Cardiac fibroblast (primary cell): ENCODE measurements around the gene HOXB8.

ENCODE experiments used
- DNase-seq, 2 donors: peaks; one replicate each; pipeline versions ENCODE4 v3.0.0 to v3.0.0-alpha.2; 2010; ENCODE audit warnings: low read depth in 2 of 2
- H3K4me3 ChIP-seq, 2 donors: replicated peaks in 1 of 2; 1 replicate in 1 of 2; 2 replicates in 1 of 2; pipeline ENCODE4 v1.5.1; 2011; ENCODE audit warnings: low read depth in 2 of 2, low read length in 2 of 2, mild to moderate bottlenecking in 2 of 2, moderate library complexity in 1 of 2
- CTCF ChIP-seq: IDR thresholded peaks from one replicate; pipeline ENCODE4 v1.5.1; 2011; ENCODE audit warnings: low read depth, mild to moderate bottlenecking, low read length, inconsistent platforms

Gene HOXB8

GRCh38 chr17:48577330-48577945, 37.7 kb downstream of the HOXB8 start:
- no peak for DNase-seq
- H3K4me3 ChIP-seq: peak overlapping the region; percentile 25 to 57
- TF ChIP-seq CTCF: no peak

GRCh38 chr17:48576479-48577309, 38.4 kb downstream of the HOXB8 start:
- DNase-seq: peak in 1 of 2 donors; percentile 40
- H3K4me3 ChIP-seq: peak overlapping the region; percentile 25 to 57
- TF ChIP-seq CTCF: no peak

- TF ChIP-seq CTCF: no peak
- DNase-seq: no peak
- H3K4me3 ChIP-seq: no peak overlapping the region
Observed at GRCh38 chr17:48575673-48576478, 39.2 kb downstream of the HOXB8 start.

- no peak overlapping the region for H3K4me3 ChIP-seq
- no peak for TF ChIP-seq CTCF
- DNase-seq: no peak
Observed at GRCh38 chr17:48575066-48575582, 40.0 kb downstream of the HOXB8 start.

GRCh38 chr17:48574505-48575065, 40.5 kb downstream of the HOXB8 start:
- no peak for DNase-seq
- TF ChIP-seq CTCF: no peak
- no peak overlapping the region for H3K4me3 ChIP-seq

GRCh38 chr17:48571826-48572417, 43.2 kb downstream of the HOXB8 start:
- no peak for TF ChIP-seq CTCF
- no peak overlapping the region for H3K4me3 ChIP-seq
- DNase-seq: no peak
